Pancreas (tissue), 10 donors: ENCODE data around the gene BCL2L1. TPM values are rescaled to one million over a fixed set of nuclear protein-coding genes. Genes with fewer than 3 reads are reported as not detected.
A peak's percentile ranks its signal among the peaks of the same experiment; 100 is the strongest.

Experiments used
- ATAC-seq, 4 donors: fragments of 200-7000 bp; cut with Tn5 transposase; one replicate each; pipeline versions ENCODE4 v1.8.0 to v1.9.1; 2020; ENCODE audit warnings: mild to moderate bottlenecking in 4 of 4, moderate library complexity in 4 of 4
- DNase-seq, 6 donors: peaks; one replicate each; pipeline ENCODE4 v3.0.0-alpha.2; 2020
- FAIRE-seq: peaks from 2 replicates; lab custom pipeline; 2012; peaks lifted over from hg19 to GRCh38; lab: Jason Lieb, UNC
- H3K27ac ChIP-seq, 4 donors: fragments of 200-600 bp; sonication (generic); 1 replicate in 3 of 4; 2 replicates in 1 of 4; pipeline versions ENCODE4 v1.5.0 to v1.8.0; 2020
- H3K27me3 ChIP-seq, 4 donors: fragments of 200-600 bp; one replicate each; pipeline ENCODE4 v1.8.0; 2021
- H3K36me3 ChIP-seq, 3 donors: fragments of 200-600 bp; sonication (generic) in 1 of 3; one replicate each; pipeline versions ENCODE4 v1.5.0 to v1.8.0; 2020 to 2021
- H3K4me1 ChIP-seq, 3 donors: fragments of 200-600 bp; one replicate each; pipeline ENCODE4 v1.8.0; 2021
- H3K4me3 ChIP-seq, 4 donors: fragments of 200-600 bp; sonication (generic) in 2 of 4; one replicate each; pipeline versions ENCODE4 v1.5.0 to v1.8.0; 2020 to 2021
- H3K9me3 ChIP-seq, 4 donors: fragments of 200-600 bp; one replicate each; pipeline ENCODE4 v1.8.0; 2021
- WGBS, 2 donors: extraction: QIAGEN DNeasy Blood & Tissue Kit; methylation state at CpG; one replicate each; pipeline ENCODE4 v1.1.7; 2013; 5-methylcytosine and 5-hydroxymethylcytosine counted together
- intact Hi-C, 3 donors: fragments of 100-400 bp; cut with DNase I; formaldehyde crosslinking; loops; one replicate each; pipeline versions ENCODE4 v1.11.1 to v1.14.2; 2022
- polyA plus RNA-seq, 2 donors: library from polyadenylated mRNA; stranded (reverse); fragments of 200-250 nt; gene quantifications; one replicate each; pipeline ENCODE4 v1.2.3, GENCODE V29; 2013
- total RNA-seq, 6 donors: library from RNA; stranded (reverse); fragmentation: NEBNext Ultra II Directional in 4 of 6; extraction: Animal tissue kit (Norgen Biotek cat#: 25700) in 4 of 6; gene quantifications; one replicate each; pipeline versions ENCODE4 v1.2.1 to v1.2.4, GENCODE V29; 2021 to 2023
- TF ChIP-seq, protein P1 (sequence below), 4 donors: fragments of 200-600 bp; sonication (generic) in 3 of 4; IDR thresholded peaks; one replicate each; pipeline versions ENCODE4 v1.5.0 to v1.8.0; 2021; ENCODE audit warnings: antibody characterized with exemption in 4 of 4
- donor health status: healthy with polysubstance abuse.
- donor health status: DM: no; HTN: no; CAD: no; lungs with moderate emphysema.
- donor health status: DM: no; HTN: no; CAD: no.
- donor health status: control.
- donor health status: control.
- donor health status: Bipolar disorder and iron deficiency.
- donor health status: DM: yes; HTN: yes; CAD: no.
- donor health status: DM: no; HTN: no; CAD: no.
- donor health status: DM: no; HTN: no; CAD: no.
- donor health status: DM: yes; HTN: yes; CAD: no.

BCL2L1 gene
- total and polyA plus RNA-seq, 8 donors, result 27.3 to 59.8 (median 40.8) TPM

DNA sequence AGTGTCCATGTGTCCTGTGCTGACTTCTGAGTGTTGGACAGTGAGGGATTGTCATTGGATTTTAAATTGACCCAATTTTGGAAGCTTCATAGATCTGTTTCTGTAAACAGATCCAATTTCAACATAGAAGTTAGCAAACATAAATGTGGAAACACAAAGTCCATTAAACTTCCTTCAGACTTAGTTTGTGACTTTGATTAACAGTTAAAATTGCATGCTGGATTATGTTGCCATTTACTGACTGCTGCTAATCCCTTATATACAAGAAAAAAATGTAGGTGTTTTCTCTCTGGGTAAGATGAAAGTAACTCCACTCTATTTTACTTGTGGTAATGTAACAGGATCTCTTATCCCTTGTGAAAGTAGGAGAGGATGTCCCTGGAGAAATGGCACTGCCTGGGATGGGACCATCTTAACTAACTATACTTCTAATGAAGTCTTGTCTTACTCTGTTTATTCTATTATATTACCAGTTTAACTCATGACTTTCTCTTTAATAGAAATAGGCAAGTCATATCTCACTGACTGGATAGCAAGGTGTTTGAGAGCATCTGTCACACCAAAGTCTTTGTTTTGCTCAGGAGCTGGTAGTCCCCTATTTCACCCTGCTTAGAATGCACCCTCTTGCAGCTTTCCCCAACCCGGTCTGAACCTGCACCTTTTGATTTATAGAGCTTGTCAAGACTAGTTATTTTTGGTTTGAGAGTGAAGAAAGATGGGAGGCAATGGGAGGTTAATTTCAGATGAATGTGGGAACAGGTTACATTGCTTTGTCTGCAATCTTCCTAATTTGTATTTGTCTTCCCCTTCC lies 23.6 kb upstream of the BCL2L1 start:
- ATAC-seq (no peak), DNase-seq (no peak), FAIRE-seq (no peak)
- no peaks in the 10 kb centered on the region for H3K4me1 ChIP-seq
- TF ChIP-seq, protein P1, sequence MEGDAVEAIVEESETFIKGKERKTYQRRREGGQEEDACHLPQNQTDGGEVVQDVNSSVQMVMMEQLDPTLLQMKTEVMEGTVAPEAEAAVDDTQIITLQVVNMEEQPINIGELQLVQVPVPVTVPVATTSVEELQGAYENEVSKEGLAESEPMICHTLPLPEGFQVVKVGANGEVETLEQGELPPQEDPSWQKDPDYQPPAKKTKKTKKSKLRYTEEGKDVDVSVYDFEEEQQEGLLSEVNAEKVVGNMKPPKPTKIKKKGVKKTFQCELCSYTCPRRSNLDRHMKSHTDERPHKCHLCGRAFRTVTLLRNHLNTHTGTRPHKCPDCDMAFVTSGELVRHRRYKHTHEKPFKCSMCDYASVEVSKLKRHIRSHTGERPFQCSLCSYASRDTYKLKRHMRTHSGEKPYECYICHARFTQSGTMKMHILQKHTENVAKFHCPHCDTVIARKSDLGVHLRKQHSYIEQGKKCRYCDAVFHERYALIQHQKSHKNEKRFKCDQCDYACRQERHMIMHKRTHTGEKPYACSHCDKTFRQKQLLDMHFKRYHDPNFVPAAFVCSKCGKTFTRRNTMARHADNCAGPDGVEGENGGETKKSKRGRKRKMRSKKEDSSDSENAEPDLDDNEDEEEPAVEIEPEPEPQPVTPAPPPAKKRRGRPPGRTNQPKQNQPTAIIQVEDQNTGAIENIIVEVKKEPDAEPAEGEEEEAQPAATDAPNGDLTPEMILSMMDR (IDR thresholded peaks at IDR 0.05), result no peak
- no peaks in the 10 kb centered on the region for H3K27me3 ChIP-seq
- H3K9me3 ChIP-seq, result no peaks in the 10 kb centered on the region
- 10 to 20% methylated on average over 1 of the region's 1 CpG for WGBS, 2 donors
- intact Hi-C loops, result no loop called here
- H3K4me3 ChIP-seq, result no peak overlapping the region
- H3K27ac ChIP-seq, result no peak overlapping the region
- no peaks in the 10 kb centered on the region for H3K36me3 ChIP-seq

DNA sequence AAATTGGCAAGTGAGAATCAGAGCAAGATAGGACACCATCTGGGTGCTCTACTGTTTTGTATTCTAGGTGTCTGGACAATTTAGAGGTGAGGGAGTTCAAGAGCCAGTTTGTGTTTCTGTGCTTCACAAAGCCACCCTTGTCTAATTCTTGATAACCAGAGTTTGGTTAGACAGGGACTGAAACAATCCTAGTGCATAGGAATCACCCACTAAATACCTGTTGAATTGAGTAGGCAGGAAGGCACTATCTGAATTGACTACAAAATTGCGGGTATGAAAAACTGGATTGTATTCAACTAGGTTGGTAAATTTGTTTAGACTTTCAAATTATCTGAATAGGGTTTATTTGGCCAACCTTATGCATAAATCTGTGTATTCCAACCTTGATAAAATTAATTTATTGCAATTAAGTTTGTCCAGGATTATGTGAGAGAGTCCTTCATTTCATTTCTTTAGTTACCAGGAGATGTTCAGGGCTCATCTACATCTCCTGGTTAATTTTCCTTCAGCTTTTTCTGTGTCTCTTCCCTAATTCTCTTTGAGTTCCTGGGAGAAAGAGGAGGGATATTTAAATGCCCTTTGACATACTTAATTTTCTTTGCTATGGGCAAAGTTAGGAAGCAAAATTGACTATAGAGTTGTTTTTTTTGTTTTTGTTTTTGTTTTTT lies 18.1 kb upstream of the BCL2L1 start:
- TF ChIP-seq, protein P1 (IDR thresholded peaks at IDR 0.05), result no peak
- no peak overlapping the region for H3K27ac ChIP-seq
- FAIRE-seq, result no peak
- ATAC-seq, result no peak
- H3K9me3 ChIP-seq, result no peaks in the 10 kb centered on the region
- no peak overlapping the region for H3K4me3 ChIP-seq
- intact Hi-C loops, result no loop called here
- no peaks in the 10 kb centered on the region for H3K27me3 ChIP-seq
- DNase-seq, result no peak
- H3K36me3 ChIP-seq, result no peaks in the 10 kb centered on the region
- H3K4me1 ChIP-seq, result no peaks in the 10 kb centered on the region
- 51 to 52% methylated on average over 1 of the region's 1 CpG for WGBS, 2 donors

DNA sequence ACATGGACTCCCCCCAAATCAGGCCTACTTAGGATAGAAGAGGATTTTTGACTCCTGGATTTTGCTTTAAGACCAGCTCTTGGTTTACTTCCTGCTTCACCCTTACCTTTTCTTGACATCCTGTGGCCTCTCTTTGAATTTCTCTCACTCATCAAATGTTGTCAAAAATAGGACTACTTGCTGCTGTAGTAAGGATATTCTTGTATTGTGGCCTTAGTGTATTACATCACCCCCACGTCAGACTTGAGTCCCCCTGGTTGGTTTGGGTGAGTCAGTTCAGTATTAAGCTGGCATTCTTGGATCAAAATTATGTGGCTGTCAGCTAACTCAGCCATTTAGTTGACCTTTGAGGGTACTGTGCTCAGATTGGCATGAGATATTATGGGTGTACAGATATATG lies 17.5 kb upstream of the BCL2L1 start:
- ATAC-seq, result no peak
- intact Hi-C loops, result no loop called here
- H3K27ac ChIP-seq, result no peak overlapping the region
- H3K4me3 ChIP-seq, result no peak overlapping the region
- DNase-seq, result no peak
- no peaks in the 10 kb centered on the region for H3K36me3 ChIP-seq
- 12 to 19% methylated on average over 1 of the region's 1 CpG for WGBS, 2 donors
- FAIRE-seq, result no peak
- TF ChIP-seq, protein P1 (IDR thresholded peaks at IDR 0.05), result no peak
- no peaks in the 10 kb centered on the region for H3K4me1 ChIP-seq
- no peaks in the 10 kb centered on the region for H3K27me3 ChIP-seq
- no peaks in the 10 kb centered on the region for H3K9me3 ChIP-seq

DNA sequence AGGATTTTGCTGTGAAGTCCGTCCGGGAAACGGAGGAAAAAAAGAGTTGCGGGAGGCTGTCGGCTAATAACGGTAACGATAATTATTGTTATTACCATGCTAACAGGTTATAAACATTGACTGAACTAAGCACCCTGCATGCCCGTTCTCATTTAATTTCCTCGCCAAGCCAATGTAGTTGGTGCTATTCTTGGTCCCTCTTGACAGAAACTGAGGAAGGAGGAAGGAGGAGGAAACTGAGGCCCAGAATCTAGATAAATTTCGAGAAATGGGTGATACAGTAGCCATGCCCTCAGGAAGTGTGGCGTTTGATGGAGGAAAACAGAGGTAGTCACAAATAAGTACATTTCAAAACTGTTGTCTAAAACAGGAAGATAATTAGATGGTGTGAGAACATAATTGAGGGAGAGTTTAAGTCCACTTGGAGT lies 16.9 kb upstream of the BCL2L1 start:
- no peak for DNase-seq
- Histone ChIP-seq H3K9me3 (no peaks in the 10 kb centered on the region), H3K4me1 (no peaks in the 10 kb centered on the region), H3K27me3 (no peaks in the 10 kb centered on the region), H3K27ac (no peak overlapping the region), H3K36me3 (no peaks in the 10 kb centered on the region), H3K4me3 (peak overlapping the region; percentile 54 to 78 (median 63))
- no peak for FAIRE-seq
- intact Hi-C loops, result no loop called here
- TF ChIP-seq, protein P1 (IDR thresholded peaks at IDR 0.05), result no peak
- peak in 1 of 4 donors; percentile 3 for ATAC-seq
- WGBS, 2 donors, result 1 to 3% methylated on average over 11 of the region's 11 CpGs
